ENCODE data around the gene FLCN.
"Not testable (repeated sequence)": the region's sequence is repeated elsewhere in the genome, so short reads cannot be mapped to it uniquely, and the experiment has no call there.

The FLCN gene

DNA sequence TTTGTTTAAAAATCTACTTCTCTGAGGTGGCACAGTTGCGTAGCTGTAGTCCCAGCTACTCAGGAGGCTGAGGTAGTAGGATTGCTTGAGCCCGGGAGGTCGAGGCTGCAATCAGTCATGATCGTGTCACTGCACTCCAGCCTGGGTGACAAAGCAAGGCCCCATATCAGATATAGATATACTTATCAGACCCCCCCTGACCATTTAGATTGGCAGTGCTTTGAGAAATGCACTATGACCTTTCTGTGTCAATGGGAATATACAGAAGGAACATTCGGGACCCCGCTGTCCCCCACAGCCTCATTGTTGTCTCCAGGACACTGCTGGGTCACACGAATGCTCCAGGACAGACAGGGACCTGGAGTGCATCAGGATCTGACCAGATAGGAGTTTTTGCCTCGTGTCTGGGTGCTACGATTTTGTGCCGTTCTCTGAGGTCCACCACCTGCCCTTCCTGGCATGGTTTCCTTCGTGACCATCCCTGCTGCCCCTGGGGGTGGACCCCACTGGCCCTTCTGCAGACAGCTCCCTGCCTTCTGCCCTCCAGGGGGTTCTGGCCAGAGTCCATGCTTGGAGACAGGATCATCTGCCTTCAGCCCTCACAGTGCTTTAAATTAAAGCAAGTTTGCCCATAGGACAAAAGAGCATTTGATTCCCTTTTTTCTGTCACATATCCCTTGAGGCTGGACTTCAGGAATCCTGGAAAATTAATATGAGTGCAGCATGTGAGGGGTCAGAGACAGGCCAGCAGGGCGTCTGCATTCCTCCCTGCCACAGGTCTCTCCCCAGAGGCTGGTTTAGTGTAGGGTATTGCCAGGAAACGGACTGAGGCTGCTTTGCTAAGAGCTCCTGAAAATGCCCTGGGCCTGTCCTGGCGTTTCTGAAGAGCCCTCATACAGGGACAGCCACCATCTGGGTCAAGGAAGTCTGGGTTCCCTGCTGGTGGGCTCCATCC lies 50.1 kb downstream of the FLCN start:
- H3K4me1 Mint-ChIP-seq: peaks cover 59% of the 10 kb centered on the region
- H3K36me3 Mint-ChIP-seq: peaks cover 7% of the 10 kb centered on the region
- no peak overlapping the region for H3K4me3 Mint-ChIP-seq
- H3K27ac Mint-ChIP-seq: peak overlapping the region; percentile 41
- no peaks in the 10 kb centered on the region for H3K9me3 Mint-ChIP-seq
- no peaks in the 10 kb centered on the region for H3K27me3 Mint-ChIP-seq

DNA sequence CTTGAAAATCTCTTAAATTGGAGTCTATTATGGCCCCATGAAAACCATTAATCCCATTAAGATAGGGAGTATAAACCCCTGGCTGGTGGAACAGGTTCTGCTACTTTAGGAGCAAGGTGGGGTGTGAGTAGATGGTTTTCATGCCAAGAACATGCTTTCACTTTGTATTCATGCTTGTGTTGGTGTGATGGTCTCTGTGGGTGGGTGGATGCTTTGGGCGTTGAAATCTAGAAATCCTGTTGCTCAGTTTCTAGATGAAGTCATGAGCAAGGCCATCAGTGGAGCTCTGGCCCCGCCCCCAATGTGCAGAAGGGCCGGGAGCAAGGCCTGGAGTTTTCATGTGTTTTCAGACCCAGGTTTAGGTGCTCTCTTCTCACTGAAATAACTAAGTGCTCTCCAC lies 50.9 kb downstream of the FLCN start:
- H3K27me3 Mint-ChIP-seq: no peaks in the 10 kb centered on the region
- peak overlapping the region; percentile 82 for H3K27ac Mint-ChIP-seq
- peak overlapping the region; percentile 71 for H3K4me3 Mint-ChIP-seq
- H3K36me3 Mint-ChIP-seq: peaks cover 7% of the 10 kb centered on the region
- H3K4me1 Mint-ChIP-seq: peaks cover 67% of the 10 kb centered on the region
- no peaks in the 10 kb centered on the region for H3K9me3 Mint-ChIP-seq

DNA sequence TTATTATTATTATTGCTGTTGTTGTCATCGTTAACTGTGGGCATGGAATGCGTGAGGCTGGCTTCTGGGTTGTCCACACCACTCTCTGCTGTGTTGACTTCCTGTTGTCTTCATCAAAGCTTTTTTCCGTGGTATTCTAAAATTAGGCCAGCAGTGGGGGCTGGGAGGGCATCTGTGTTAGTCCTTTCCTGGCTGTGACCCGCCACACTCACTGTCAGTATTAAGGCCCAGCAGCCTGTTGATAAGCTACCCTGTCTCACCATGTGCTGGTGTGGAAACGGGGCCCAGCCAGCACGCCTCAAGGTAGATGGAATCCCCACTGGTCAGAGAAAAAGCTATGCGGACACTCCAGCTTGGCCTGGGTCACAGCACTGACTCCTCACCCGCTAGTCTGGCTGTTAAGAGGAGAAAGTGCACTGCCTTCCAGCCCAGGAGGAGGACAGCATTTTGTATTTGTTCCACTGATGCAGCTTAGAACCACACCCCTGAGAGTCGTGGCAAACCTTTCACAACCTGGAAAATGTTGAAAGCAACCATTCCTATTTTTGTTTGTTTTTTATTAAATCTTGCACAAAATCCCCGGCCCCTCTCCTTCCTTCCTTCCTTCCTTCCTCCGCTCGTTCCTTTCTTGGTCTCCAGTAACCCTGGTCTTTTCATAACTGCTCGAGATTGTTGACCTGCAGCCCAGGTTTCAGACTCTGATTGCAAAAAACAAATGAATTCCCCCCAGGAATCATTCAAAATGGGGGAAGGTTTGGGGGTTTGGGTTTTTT lies 51.8 kb downstream of the FLCN start:
- H3K9me3 Mint-ChIP-seq, H3K27me3 Mint-ChIP-seq: not testable (repeated sequence)
- H3K4me1 Mint-ChIP-seq: peaks cover 76% of the 10 kb centered on the region
- H3K27ac Mint-ChIP-seq: peak overlapping the region; percentile 82
- H3K36me3 Mint-ChIP-seq: peaks cover 12% of the 10 kb centered on the region
- H3K4me3 Mint-ChIP-seq: peak overlapping the region; percentile 26

GRCh38 chr17:17183744-17184143 lies 53.2 kb downstream of the FLCN start:
- Mint-ChIP-seq H3K4me3 (peak overlapping the region; percentile 19), H3K9me3 (no peaks in the 10 kb centered on the region), H3K36me3 (peaks cover 12% of the 10 kb centered on the region), H3K4me1 (peaks cover 89% of the 10 kb centered on the region), H3K27me3 (no peaks in the 10 kb centered on the region), H3K27ac (peak overlapping the region; percentile 55)

GRCh38 chr17:17182598-17183136 lies 54.3 kb downstream of the FLCN start:
- Mint-ChIP-seq H3K27ac (peak overlapping the region; percentile 86), H3K9me3 (no peaks in the 10 kb centered on the region), H3K36me3 (peaks cover 17% of the 10 kb centered on the region), H3K4me3 (peak overlapping the region; percentile 82), H3K4me1 (peaks cover 93% of the 10 kb centered on the region), H3K27me3 (no peaks in the 10 kb centered on the region)

DNA sequence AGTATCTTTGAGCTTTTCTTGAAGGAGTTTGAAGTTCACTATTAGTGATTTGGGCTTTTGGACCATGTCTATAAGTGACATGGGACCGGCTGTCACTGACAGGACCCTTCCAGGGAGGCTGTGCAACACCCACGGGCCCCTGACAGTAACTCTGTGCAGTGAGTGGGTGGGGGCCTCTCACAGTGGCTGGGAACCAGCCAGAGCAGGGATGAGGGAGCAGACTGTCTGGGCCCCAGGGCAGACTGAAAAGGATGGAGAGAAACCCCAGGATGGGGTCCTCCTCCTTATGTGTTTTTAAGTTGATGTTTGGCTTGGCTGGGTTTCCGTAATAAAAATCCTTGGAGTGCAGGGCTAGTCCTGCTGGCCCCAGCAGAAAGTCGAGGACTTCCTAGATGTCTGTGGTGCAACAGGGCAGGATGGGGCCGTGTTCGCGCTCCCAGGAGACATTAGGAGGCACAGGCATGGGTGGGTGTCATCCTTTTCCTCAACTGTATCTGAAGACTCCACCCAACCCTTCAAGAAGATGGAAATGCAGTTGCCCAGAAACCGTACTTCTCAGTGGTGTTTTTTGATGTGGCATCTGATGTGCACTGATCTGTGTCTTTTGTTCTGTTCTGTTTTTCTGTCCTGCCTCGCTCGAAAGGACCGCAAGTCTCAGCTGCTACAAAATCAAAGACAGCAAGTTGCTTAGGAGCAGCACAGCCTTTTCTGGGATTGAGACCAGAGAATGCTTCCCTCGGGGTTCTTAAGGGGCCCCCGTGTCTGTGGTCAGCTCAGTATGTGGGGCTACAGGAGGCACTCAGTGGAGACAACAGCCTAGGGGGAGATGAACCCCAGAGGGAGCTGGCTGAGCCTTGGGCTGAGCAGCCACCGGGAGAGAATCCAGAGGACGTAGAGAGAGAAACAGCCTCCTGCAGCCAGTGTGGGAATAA lies 55.0 kb downstream of the FLCN start:
- Mint-ChIP-seq H3K4me1 (peaks cover 93% of the 10 kb centered on the region), H3K27ac (peak overlapping the region; percentile 86), H3K36me3 (peaks cover 17% of the 10 kb centered on the region), H3K27me3 (no peaks in the 10 kb centered on the region), H3K9me3 (no peaks in the 10 kb centered on the region), H3K4me3 (peak overlapping the region; percentile 82)

DNA sequence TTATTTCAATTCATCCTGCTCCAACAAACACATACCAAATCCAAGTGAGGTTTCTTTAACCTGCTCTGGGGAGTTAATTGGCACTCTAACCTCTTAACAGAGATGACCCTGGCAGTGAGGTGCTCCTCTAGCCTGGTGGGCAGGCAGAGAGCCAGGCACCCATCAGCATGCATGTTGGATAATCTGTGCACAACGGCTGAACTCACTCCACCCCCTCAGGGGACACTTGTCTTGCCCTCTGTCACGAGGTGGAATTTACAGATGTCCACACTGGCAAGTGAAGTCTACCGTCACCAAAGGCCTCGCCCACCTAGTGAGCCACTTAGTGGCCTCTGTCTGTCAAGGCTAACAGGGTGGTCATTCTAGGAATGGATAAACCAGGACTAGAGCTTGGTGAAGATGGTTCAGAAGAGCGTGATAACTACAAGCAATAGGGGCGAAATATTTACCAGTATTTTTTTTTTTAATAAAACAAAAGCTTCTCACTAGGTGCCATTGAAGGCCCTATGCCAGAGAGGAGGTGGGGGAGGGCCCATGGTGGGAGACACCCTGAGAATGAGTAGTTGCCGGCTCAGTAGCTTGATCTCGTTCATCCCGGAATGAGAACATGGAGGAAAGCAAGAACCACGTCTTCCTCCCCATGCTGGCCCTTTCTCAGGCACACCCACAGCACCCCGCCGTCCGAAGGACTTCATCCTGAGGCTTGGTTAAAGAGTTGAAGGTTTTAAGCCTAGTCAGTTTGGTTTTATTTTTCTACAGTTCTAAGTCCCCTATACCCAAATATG lies 56.0 kb downstream of the FLCN start:
- H3K4me1 Mint-ChIP-seq: peaks cover 93% of the 10 kb centered on the region
- H3K36me3 Mint-ChIP-seq: peaks cover 17% of the 10 kb centered on the region
- H3K27ac Mint-ChIP-seq: peak overlapping the region; percentile 94
- H3K27me3 Mint-ChIP-seq: no peaks in the 10 kb centered on the region
- no peaks in the 10 kb centered on the region for H3K9me3 Mint-ChIP-seq
- peak overlapping the region; percentile 82 for H3K4me3 Mint-ChIP-seq

- Mint-ChIP-seq H3K36me3 (peaks cover 15% of the 10 kb centered on the region), H3K27me3 (no peaks in the 10 kb centered on the region), H3K27ac (peak overlapping the region; percentile 94), H3K9me3 (no peaks in the 10 kb centered on the region), H3K4me1 (peaks cover 93% of the 10 kb centered on the region), H3K4me3 (peak overlapping the region; percentile 67)
These were observed 56.8 kb downstream of the FLCN start for GRCh38 chr17:17180141-17180603.

DNA sequence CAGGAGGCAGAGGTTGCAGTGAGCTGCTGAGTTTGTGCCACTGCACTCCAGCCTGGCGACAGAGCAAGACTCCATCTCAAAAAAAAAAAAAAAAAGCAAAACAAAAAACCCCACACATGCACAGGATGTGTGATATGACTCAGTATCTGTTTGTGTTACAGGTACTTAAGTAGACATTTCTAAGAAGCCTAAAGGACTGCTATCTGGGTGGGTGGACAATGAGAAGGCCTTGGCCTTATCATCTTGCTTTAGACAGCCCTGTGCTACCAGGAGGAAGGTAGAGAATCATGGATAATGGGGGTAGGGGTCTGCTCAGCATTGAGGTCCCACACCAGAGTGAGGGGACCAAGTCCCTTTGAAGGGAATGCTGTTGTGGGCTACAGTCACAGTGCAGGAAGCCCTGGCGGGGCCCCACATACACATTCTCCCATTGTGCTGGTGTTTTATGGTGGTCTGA lies 57.6 kb downstream of the FLCN start:
- Mint-ChIP-seq H3K4me1 (peaks cover 93% of the 10 kb centered on the region), H3K9me3 (no peaks in the 10 kb centered on the region), H3K27me3 (no peaks in the 10 kb centered on the region), H3K27ac (peak overlapping the region; percentile 94), H3K4me3 (peak overlapping the region; percentile 67), H3K36me3 (peaks cover 13% of the 10 kb centered on the region)

DNA sequence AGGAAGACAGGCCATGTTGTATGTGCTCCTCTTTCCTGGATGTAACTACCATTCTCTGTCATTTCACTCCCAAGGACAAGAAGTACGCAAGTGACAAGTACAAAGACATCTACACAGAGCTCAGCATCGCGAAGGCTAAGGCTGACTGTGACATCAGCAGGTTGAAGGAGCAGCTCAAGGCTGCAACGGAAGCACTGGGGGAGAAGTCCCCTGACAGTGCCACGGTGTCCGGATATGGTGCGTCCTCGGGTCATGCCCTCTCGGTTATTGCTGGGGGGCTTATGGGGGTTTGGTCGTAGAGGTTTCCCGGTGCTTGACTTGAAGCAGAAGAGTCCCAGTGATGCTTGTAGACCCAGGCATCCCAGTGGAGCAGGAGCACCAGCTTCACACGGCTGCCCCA lies 59.8 kb downstream of the FLCN start:
- Mint-ChIP-seq H3K27ac (peak overlapping the region; percentile 80), H3K36me3 (peaks cover 10% of the 10 kb centered on the region), H3K4me1 (peaks cover 88% of the 10 kb centered on the region), H3K9me3 (no peaks in the 10 kb centered on the region), H3K27me3 (no peaks in the 10 kb centered on the region), H3K4me3 (peak overlapping the region; percentile 48)

- H3K4me3 Mint-ChIP-seq: peak overlapping the region; percentile 59
- no peaks in the 10 kb centered on the region for H3K9me3 Mint-ChIP-seq
- H3K36me3 Mint-ChIP-seq: peaks cover 10% of the 10 kb centered on the region
- H3K27me3 Mint-ChIP-seq: no peaks in the 10 kb centered on the region
- peak overlapping the region; percentile 71 for H3K27ac Mint-ChIP-seq
- H3K4me1 Mint-ChIP-seq: peaks cover 87% of the 10 kb centered on the region
These were observed 60.6 kb downstream of the FLCN start for GRCh38 chr17:17176341-17176740.

DNA sequence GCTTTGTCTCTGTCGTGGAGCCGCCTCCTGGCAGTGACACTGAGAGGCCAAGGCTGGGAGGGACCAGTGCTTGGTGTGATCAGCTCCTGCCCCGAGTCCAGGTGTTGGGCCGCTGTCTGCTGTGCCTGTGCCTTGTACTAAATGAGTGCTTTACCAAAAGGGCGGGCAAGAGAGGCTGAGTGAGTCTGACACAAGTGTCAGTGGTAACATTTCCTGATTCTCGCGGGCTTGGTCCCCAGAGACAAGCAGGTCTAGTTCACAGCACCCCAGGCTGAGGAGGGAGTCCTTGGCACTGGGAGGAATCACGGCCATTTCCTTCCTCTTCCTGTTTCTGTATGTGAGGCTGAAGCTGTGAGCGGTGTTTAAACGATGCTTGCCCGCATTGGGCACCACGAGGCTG lies 61.1 kb downstream of the FLCN start:
- Mint-ChIP-seq H3K9me3 (no peaks in the 10 kb centered on the region), H3K4me3 (peak overlapping the region; percentile 59), H3K27ac (peak overlapping the region; percentile 71), H3K27me3 (no peaks in the 10 kb centered on the region), H3K36me3 (peaks cover 10% of the 10 kb centered on the region), H3K4me1 (peaks cover 87% of the 10 kb centered on the region)

GRCh38 chr17:17175340-17175739 lies 61.6 kb downstream of the FLCN start:
- no peak overlapping the region for H3K27ac Mint-ChIP-seq
- H3K27me3 Mint-ChIP-seq: no peaks in the 10 kb centered on the region
- H3K4me3 Mint-ChIP-seq: no peak overlapping the region
- peaks cover 5% of the 10 kb centered on the region for H3K36me3 Mint-ChIP-seq
- peaks cover 85% of the 10 kb centered on the region for H3K4me1 Mint-ChIP-seq
- no peaks in the 10 kb centered on the region for H3K9me3 Mint-ChIP-seq

- H3K27ac Mint-ChIP-seq: peak overlapping the region; percentile 84
- H3K4me3 Mint-ChIP-seq: no peak overlapping the region
- H3K36me3 Mint-ChIP-seq: peaks cover 5% of the 10 kb centered on the region
- H3K27me3 Mint-ChIP-seq: no peaks in the 10 kb centered on the region
- H3K9me3 Mint-ChIP-seq: no peaks in the 10 kb centered on the region
- H3K4me1 Mint-ChIP-seq: peaks cover 84% of the 10 kb centered on the region
These were observed 63.0 kb downstream of the FLCN start for GRCh38 chr17:17173921-17174320.
